ENCODE data around the gene MAZ. TPM values are rescaled to one million over a fixed set of nuclear protein-coding genes. Genes with fewer than 3 reads are reported as not detected.

MAZ gene
- total RNA-seq, 2 donors from 2014 or later: 266 to 329 TPM

GRCh38 chr16:29848420-29849297 is 42.3 kb downstream of the MAZ start:
- Mint-ChIP-seq H3K36me3 (ENCODE audit: insufficient read depth in 2 of 2) (peaks cover 5 to 21% of the 10 kb centered on the region in 2 donors), H3K27ac (no peak overlapping the region), H3K9me3 (no peaks in the 10 kb centered on the region), H3K4me1 (ENCODE audit: low read depth) (peaks cover 8% of the 10 kb centered on the region), H3K4me3 (no peak overlapping the region), H3K27me3 (ENCODE audit: low read depth) (no peaks in the 10 kb centered on the region)
- DNase-seq: peak; percentile 83 to 88
- ATAC-seq (replicated peaks in 1 of 2): peak; percentile 88 to 94

- ATAC-seq (replicated peaks in 1 of 2): no peak
- Mint-ChIP-seq H3K27me3 (ENCODE audit: low read depth) (no peaks in the 10 kb centered on the region), H3K36me3 (ENCODE audit: insufficient read depth in 2 of 2) (peaks cover 3 to 21% of the 10 kb centered on the region in 2 donors), H3K27ac (no peak overlapping the region), H3K9me3 (no peaks in the 10 kb centered on the region), H3K4me1 (ENCODE audit: low read depth) (peaks cover 8% of the 10 kb centered on the region), H3K4me3 (no peak overlapping the region)
- DNase-seq: no peak
Measured at GRCh38 chr16:29849505-29849904, 43.2 kb downstream of the MAZ start.

- H3K4me1 Mint-ChIP-seq (ENCODE audit: low read depth): peaks cover 8% of the 10 kb centered on the region
- no peak overlapping the region for H3K4me3 Mint-ChIP-seq
- no peak for DNase-seq
- ATAC-seq (replicated peaks in 1 of 2): no peak
- H3K36me3 Mint-ChIP-seq (ENCODE audit: insufficient read depth in 2 of 2): peaks cover 3 to 14% of the 10 kb centered on the region in 2 donors
- H3K27ac Mint-ChIP-seq: no peak overlapping the region
- no peaks in the 10 kb centered on the region for H3K9me3 Mint-ChIP-seq
- H3K27me3 Mint-ChIP-seq (ENCODE audit: low read depth): no peaks in the 10 kb centered on the region
Measured at GRCh38 chr16:29850998-29851397, 44.7 kb downstream of the MAZ start.

GRCh38 chr16:29852654-29853053 is 46.3 kb downstream of the MAZ start:
- no peak overlapping the region for H3K27ac Mint-ChIP-seq
- H3K36me3 Mint-ChIP-seq (ENCODE audit: insufficient read depth in 2 of 2): peaks cover 0 to 8% of the 10 kb centered on the region in 2 donors

GRCh38 chr16:29854520-29855100 is 48.3 kb downstream of the MAZ start:
- Mint-ChIP-seq H3K27me3 (ENCODE audit: low read depth) (no peaks in the 10 kb centered on the region), H3K27ac (no peak overlapping the region), H3K9me3 (no peaks in the 10 kb centered on the region), H3K4me1 (ENCODE audit: low read depth) (no peaks in the 10 kb centered on the region), H3K36me3 (ENCODE audit: insufficient read depth in 2 of 2) (peaks cover 4 to 8% of the 10 kb centered on the region in 2 donors), H3K4me3 (no peak overlapping the region)
- ATAC-seq (replicated peaks in 1 of 2) (peak; percentile 36 to 49), DNase-seq (no peak)

More at GRCh38 chr16:29852654-29853053, 46.3 kb downstream of the MAZ start:
- ATAC-seq (replicated peaks in 1 of 2) (no peak), DNase-seq (no peak)
- Mint-ChIP-seq H3K27me3 (ENCODE audit: low read depth) (no peaks in the 10 kb centered on the region), H3K4me1 (ENCODE audit: low read depth) (peaks cover 8% of the 10 kb centered on the region), H3K4me3 (no peak overlapping the region), H3K9me3 (no peaks in the 10 kb centered on the region)

- Mint-ChIP-seq H3K4me3 (no peak overlapping the region), H3K9me3 (no peaks in the 10 kb centered on the region), H3K27ac (no peak overlapping the region), H3K4me1 (ENCODE audit: low read depth) (peaks cover 21% of the 10 kb centered on the region), H3K27me3 (ENCODE audit: low read depth) (no peaks in the 10 kb centered on the region), H3K36me3 (ENCODE audit: insufficient read depth in 2 of 2) (peaks cover 4 to 10% of the 10 kb centered on the region in 2 donors)
- DNase-seq (no peak), ATAC-seq (replicated peaks in 1 of 2) (peak in 1 of 2 donors; percentile 6)
Measured at GRCh38 chr16:29857133-29857760, 50.9 kb downstream of the MAZ start.

- no peaks in the 10 kb centered on the region for H3K27me3 Mint-ChIP-seq (ENCODE audit: low read depth)
- H3K27ac Mint-ChIP-seq: no peak overlapping the region
- no peaks in the 10 kb centered on the region for H3K9me3 Mint-ChIP-seq
- H3K36me3 Mint-ChIP-seq (ENCODE audit: insufficient read depth in 2 of 2): peaks cover 7 to 10% of the 10 kb centered on the region in 2 donors
- no peak for DNase-seq
- no peak for ATAC-seq (replicated peaks in 1 of 2)
- peaks cover 26% of the 10 kb centered on the region for H3K4me1 Mint-ChIP-seq (ENCODE audit: low read depth)
- H3K4me3 Mint-ChIP-seq: no peak overlapping the region
Measured at GRCh38 chr16:29858149-29858849, 52.0 kb downstream of the MAZ start.

GRCh38 chr16:29858974-29859373 is 52.6 kb downstream of the MAZ start:
- Mint-ChIP-seq H3K4me3 (no peak overlapping the region), H3K4me1 (ENCODE audit: low read depth) (peaks cover 30% of the 10 kb centered on the region), H3K36me3 (ENCODE audit: insufficient read depth in 2 of 2) (peaks cover 7 to 10% of the 10 kb centered on the region in 2 donors), H3K27ac (no peak overlapping the region), H3K9me3 (no peaks in the 10 kb centered on the region), H3K27me3 (ENCODE audit: low read depth) (no peaks in the 10 kb centered on the region)
- ATAC-seq (replicated peaks in 1 of 2) (no peak), DNase-seq (no peak)

GRCh38 chr16:29860218-29860617 is 53.9 kb downstream of the MAZ start:
- no peak overlapping the region for H3K27ac Mint-ChIP-seq
- no peaks in the 10 kb centered on the region for H3K27me3 Mint-ChIP-seq (ENCODE audit: low read depth)
- no peak for ATAC-seq (replicated peaks in 1 of 2)
- no peaks in the 10 kb centered on the region for H3K9me3 Mint-ChIP-seq
- H3K4me3 Mint-ChIP-seq: no peak overlapping the region
- peaks cover 7 to 10% of the 10 kb centered on the region in 2 donors for H3K36me3 Mint-ChIP-seq (ENCODE audit: insufficient read depth in 2 of 2)
- DNase-seq: no peak
- H3K4me1 Mint-ChIP-seq (ENCODE audit: low read depth): peaks cover 30% of the 10 kb centered on the region

Other genes starting within 250 kb of the MAZ start
- 10 to 100 TPM; 77.4 to 84.4 TPM for gene SPN, start 143.3 kb upstream of the MAZ start, total RNA-seq
- gene QPRT, start 127.3 kb upstream of the MAZ start, total RNA-seq: 1 to 10 TPM; 4.5 to 5.6 TPM
- 10 to 100 TPM; 23.7 to 25.9 TPM for gene C16orf54, start 60.5 kb upstream of the MAZ start, total RNA-seq
- gene ZG16, start 28.3 kb upstream of the MAZ start, total RNA-seq: not detected
- 100 to 1,000 TPM; 153 to 180 TPM for gene KIF22, start 15.8 kb upstream of the MAZ start, total RNA-seq
- 1 to 10 TPM; 2.4 to 2.8 TPM for gene PRRT2, start 5.7 kb downstream of the MAZ start, total RNA-seq
- gene PAGR1, start 9.6 kb downstream of the MAZ start, total RNA-seq: 10 to 100 TPM; 14.8 to 17.8 TPM
- gene MVP, start 13.9 kb downstream of the MAZ start, total RNA-seq: 100 to 1,000 TPM; 148 to 161 TPM
- gene CDIPT, start 56.7 kb downstream of the MAZ start, total RNA-seq: 10 to 100 TPM; 48.7 to 56.0 TPM
- under 1 TPM; 0.31 to 0.44 TPM for gene SEZ6L2, start 93.0 kb downstream of the MAZ start, total RNA-seq
- under 1 TPM; 0.82 to 0.93 TPM for gene ASPHD1, start 94.0 kb downstream of the MAZ start, total RNA-seq
- gene KCTD13, start 119.7 kb downstream of the MAZ start, total RNA-seq: 10 to 100 TPM; 45.3 to 46.8 TPM
- 10 to 100 TPM; 84.5 to 84.7 TPM for gene TMEM219, start 155.6 kb downstream of the MAZ start, total RNA-seq
- 10 to 100 TPM; 31.1 to 35.0 TPM for gene TAOK2, start 167.3 kb downstream of the MAZ start, total RNA-seq
- gene HIRIP3, start 189.1 kb downstream of the MAZ start, total RNA-seq: 10 to 100 TPM; 38.8 to 45.8 TPM
- 100 to 1,000 TPM in 1 of 2 donors, 10 to 100 TPM in 1; 98.5 to 116 TPM for gene INO80E, start 189.7 kb downstream of the MAZ start, total RNA-seq
- under 1 TPM in 1 of 2 donors, not detected in 1; 0.43 TPM for gene DOC2A, start 204.5 kb downstream of the MAZ start, total RNA-seq
- gene C16orf92, start 216.7 kb downstream of the MAZ start, total RNA-seq: not detected
- gene TLCD3B, start 224.7 kb downstream of the MAZ start, total RNA-seq: 1 to 10 TPM; 4.5 to 6.9 TPM

Data from activated T-cell treated with anti-CD3 and anti-CD28 coated beads, Interleukin-2, amount 50 U/mL, for 72 hours (primary cell).